ENCODE data around the gene PRKX. TPM values are rescaled to one million over a fixed set of nuclear protein-coding genes. Genes with fewer than 3 reads are reported as not detected.

The PRKX gene
- total and polyA plus RNA-seq, 2 donors from 2014 or later = 7.7 to 116 TPM

GRCh38 chrX:3678328-3678727, 35.1 kb downstream of the PRKX start:
- TF ChIP-seq, protein P1, sequence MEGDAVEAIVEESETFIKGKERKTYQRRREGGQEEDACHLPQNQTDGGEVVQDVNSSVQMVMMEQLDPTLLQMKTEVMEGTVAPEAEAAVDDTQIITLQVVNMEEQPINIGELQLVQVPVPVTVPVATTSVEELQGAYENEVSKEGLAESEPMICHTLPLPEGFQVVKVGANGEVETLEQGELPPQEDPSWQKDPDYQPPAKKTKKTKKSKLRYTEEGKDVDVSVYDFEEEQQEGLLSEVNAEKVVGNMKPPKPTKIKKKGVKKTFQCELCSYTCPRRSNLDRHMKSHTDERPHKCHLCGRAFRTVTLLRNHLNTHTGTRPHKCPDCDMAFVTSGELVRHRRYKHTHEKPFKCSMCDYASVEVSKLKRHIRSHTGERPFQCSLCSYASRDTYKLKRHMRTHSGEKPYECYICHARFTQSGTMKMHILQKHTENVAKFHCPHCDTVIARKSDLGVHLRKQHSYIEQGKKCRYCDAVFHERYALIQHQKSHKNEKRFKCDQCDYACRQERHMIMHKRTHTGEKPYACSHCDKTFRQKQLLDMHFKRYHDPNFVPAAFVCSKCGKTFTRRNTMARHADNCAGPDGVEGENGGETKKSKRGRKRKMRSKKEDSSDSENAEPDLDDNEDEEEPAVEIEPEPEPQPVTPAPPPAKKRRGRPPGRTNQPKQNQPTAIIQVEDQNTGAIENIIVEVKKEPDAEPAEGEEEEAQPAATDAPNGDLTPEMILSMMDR (IDR thresholded peaks at IDR 0.05; ENCODE audit: borderline replicate concordance, extremely low read depth, insufficient read depth) = no peak
- H3K9me3 ChIP-seq (ENCODE audit: control insufficient read depth in 2 of 3, insufficient read depth in 1 of 3, low read length in 3 of 3) = no peaks in the 10 kb centered on the region
- H3K4me1 ChIP-seq (ENCODE audit: control insufficient read depth in 2 of 3, insufficient read depth in 2 of 3, low read depth in 1 of 3, low read length in 3 of 3) = no peaks in the 10 kb centered on the region
- FAIRE-seq (no peak), DNase-seq (peak in 1 of 5 donors; percentile 22)
- intact Hi-C loops (cut with DNase I) = no loop called here
- H3K4me3 ChIP-seq (ENCODE audit: low read length in 3 of 3) = no peak overlapping the region
- H3K36me3 ChIP-seq (ENCODE audit: control insufficient read depth in 2 of 3, insufficient read depth in 3 of 3, low read length in 3 of 3) = peaks cover 0 to 2% (median 0%) of the 10 kb centered on the region in 3 donors
- no peak overlapping the region for H3K9ac ChIP-seq (ENCODE audit: low read length in 3 of 3)
- no peaks in the 10 kb centered on the region for H3K27me3 ChIP-seq (ENCODE audit: control insufficient read depth, insufficient read depth, low read length)
- no peak overlapping the region for H3K27ac ChIP-seq (ENCODE audit: low read depth in 2 of 2, low read length in 2 of 2)

GRCh38 chrX:3674881-3675280, 38.6 kb downstream of the PRKX start:
- no peak overlapping the region for H3K27ac ChIP-seq (ENCODE audit: low read depth in 2 of 2, low read length in 2 of 2)
- no peaks in the 10 kb centered on the region for H3K27me3 ChIP-seq (ENCODE audit: control insufficient read depth, insufficient read depth, low read length)
- DNase-seq (no peak), FAIRE-seq (no peak)
- intact Hi-C loops (cut with DNase I) = no loop called here
- no peaks in the 10 kb centered on the region for H3K9me3 ChIP-seq (ENCODE audit: control insufficient read depth in 2 of 3, insufficient read depth in 1 of 3, low read length in 3 of 3)
- peaks cover 0 to 2% (median 0%) of the 10 kb centered on the region in 3 donors for H3K36me3 ChIP-seq (ENCODE audit: control insufficient read depth in 2 of 3, insufficient read depth in 3 of 3, low read length in 3 of 3)
- TF ChIP-seq, protein P1 (IDR thresholded peaks at IDR 0.05; ENCODE audit: borderline replicate concordance, extremely low read depth, insufficient read depth) = no peak
- no peak overlapping the region for H3K4me3 ChIP-seq (ENCODE audit: low read length in 3 of 3)
- no peaks in the 10 kb centered on the region for H3K4me1 ChIP-seq (ENCODE audit: control insufficient read depth in 2 of 3, insufficient read depth in 2 of 3, low read depth in 1 of 3, low read length in 3 of 3)
- no peak overlapping the region for H3K9ac ChIP-seq (ENCODE audit: low read length in 3 of 3)

GRCh38 chrX:3669841-3670475, 43.5 kb downstream of the PRKX start:
- Histone ChIP-seq H3K27ac (ENCODE audit: low read depth in 2 of 2, low read length in 2 of 2) (no peak overlapping the region), H3K9ac (ENCODE audit: low read length in 3 of 3) (no peak overlapping the region), H3K27me3 (ENCODE audit: control insufficient read depth, insufficient read depth, low read length) (no peaks in the 10 kb centered on the region), H3K4me3 (ENCODE audit: low read length in 3 of 3) (no peak overlapping the region), H3K4me1 (ENCODE audit: control insufficient read depth in 2 of 3, insufficient read depth in 2 of 3, low read depth in 1 of 3, low read length in 3 of 3) (no peaks in the 10 kb centered on the region), H3K36me3 (ENCODE audit: control insufficient read depth in 2 of 3, insufficient read depth in 3 of 3, low read length in 3 of 3) (peaks cover 0 to 2% (median 2%) of the 10 kb centered on the region in 3 donors), H3K9me3 (ENCODE audit: control insufficient read depth in 2 of 3, insufficient read depth in 1 of 3, low read length in 3 of 3) (no peaks in the 10 kb centered on the region)
- TF ChIP-seq, protein P1 (IDR thresholded peaks at IDR 0.05; ENCODE audit: borderline replicate concordance, extremely low read depth, insufficient read depth) = no peak
- intact Hi-C loops (cut with DNase I) = no loop called here
- DNase-seq (peak in 1 of 5 donors; percentile 29), FAIRE-seq (no peak)
